GM18861 (cell line): ENCODE results near the gene TNRC18.
"Not testable (repeated sequence)": the region's sequence is repeated elsewhere in the genome, so short reads cannot be mapped to it uniquely, and the experiment has no call there.

Experiments
- ATAC-seq: cut with Tn5 transposase; IDR thresholded peaks from one replicate; pipeline ENCODE4 v1.9.1; 2021; ENCODE audit not compliant: unreplicated experiment

TNRC18 gene

DNA sequence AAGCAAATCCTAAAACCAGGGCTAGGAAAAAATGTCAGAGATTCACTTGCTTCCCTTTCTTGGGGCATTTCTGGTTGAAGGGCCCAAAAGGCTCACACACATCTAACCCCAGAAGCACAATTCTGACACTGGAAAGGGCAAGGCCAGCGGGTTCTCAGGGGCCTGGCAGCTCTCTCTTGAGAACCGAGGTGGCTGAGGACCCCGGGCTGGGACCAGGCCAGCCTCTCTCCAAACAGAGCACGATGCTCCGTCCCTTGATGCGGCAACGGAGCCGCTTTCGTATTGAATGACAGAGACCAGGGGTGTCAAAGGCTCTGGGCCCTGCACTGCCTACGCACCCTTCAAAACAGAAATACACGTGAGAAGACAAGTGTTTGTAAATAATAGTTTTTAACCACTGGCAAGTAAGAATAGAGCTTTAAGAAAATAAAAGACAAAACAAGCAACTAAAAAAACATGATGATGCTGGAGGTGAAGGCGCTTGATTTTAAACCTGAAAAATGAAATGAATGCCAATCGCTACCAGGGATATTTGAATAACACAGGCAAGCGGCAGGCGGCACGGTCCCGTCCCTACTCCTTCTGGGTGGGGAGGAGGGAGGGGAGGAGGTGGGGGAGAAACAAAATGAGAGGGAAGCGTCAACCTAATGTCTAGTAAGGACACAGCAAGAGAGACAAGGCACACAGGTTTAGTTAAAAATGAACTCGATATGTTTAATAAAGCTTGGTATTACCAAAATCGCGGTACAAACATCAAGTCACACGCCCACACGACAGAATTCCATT, 72.8 kb downstream of the TNRC18 start:
- no peak for ATAC-seq

DNA sequence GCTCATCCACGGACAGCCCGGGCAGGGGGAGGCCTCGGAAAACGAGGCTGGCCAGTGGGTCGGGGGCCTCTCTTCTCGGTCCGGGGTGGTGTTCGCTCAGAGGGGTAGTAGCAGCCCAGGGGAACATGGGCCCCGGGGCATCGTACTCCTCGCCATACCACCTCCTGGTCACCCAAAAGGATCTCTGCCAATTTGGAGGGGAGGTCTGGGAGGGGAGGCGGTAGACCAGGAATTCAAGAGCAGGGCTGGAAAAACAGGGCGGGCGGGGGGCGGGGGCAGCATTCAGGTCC, 73.5 kb downstream of the TNRC18 start:
- no peak for ATAC-seq

DNA sequence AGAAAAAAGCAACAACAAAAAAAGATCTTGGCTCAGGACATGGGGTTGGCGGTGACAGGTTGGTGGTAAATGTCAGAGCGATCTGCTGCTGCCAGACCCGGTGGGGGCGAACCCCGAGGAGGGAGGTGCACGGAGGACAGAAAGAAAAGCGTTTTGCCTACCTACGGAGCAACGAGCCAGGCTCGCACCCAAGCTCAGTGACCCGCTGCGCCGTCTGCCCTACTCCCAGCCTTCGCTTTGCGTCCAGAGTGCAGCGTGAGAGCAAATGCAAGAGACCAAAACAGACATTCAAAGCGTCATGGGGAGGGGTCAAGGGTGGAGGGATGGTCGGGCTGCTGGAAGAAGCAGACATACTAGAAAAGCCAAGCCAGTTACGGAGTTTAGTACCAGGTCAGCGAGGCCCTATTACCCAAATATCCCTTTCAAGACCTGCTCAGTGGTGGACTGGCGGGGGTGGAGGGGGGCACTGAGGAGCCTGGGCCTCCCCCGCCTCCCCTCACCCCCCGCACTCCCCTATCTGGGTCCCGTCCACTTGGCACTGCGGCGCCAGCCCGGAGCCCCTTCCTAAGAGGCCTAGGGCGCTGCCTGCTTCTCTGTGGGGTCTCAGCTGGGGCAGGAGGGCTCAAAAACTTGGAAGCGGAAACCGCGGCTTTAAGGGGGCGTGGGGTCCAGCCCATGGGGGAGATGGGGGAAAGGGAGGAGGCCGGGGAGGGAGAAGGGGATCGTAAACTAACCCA, 74.0 kb downstream of the TNRC18 start:
- no peak for ATAC-seq

DNA sequence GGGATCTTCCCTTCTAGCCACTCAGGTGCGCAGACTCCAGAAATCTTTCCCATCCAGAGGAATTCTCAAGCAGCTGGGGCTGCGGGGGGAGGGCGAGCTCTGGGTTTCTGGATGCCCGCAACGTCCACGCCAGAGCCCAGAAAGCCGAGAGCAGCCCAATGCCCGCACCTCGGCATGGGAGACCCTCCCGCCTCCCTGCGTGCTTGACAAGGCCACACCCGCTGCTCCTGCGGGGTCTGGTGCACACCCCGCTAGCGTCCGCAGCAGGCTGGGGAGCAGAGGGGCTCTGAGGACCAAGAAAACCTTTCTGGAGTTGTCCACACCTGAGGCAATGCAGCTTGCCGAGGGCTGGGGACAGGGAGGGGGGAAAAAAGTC, 74.6 kb downstream of the TNRC18 start:
- no peak for ATAC-seq

DNA sequence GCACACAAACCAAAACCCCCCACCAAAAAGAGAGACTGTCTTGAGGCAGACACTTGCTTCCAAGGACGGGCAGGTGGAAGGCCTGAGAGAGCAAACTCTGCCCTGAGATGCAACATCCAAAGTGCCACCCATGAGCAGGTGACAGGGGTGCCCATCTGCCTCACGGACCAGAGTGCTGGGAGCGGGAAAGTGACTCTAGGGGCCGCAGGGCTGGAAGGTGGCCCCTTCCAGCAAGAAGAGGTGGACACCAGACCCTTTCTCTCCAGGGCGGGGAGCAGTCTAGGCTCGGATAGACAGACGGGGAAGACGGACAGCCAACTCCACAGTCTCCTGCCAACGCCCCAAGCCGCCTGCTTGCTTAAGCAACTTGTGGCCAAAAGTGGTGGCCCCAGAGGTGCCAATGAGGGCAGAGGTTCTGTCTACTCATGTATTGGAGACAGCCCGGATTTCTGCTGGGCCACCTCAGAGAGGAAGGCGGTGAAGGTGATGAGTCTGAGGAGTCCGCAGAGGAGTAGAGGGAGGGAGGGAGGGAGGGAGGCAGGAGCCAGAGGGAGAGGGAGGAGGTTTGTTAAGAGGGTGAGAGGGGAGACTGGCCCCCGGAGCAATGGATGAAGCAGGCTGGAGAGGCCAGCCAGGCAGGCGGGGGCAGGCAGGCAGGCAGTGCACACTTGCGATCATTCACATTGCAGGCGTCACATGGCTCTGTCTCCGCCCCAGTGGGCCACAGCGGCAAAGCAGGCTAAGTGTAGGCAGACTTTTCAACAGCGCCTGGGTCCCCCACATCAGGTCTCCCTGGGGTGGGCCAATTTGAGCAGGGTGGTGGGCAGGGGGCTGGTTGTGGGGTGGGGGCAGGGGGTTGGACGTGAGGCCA, 75.3 kb downstream of the TNRC18 start:
- no peak for ATAC-seq

DNA sequence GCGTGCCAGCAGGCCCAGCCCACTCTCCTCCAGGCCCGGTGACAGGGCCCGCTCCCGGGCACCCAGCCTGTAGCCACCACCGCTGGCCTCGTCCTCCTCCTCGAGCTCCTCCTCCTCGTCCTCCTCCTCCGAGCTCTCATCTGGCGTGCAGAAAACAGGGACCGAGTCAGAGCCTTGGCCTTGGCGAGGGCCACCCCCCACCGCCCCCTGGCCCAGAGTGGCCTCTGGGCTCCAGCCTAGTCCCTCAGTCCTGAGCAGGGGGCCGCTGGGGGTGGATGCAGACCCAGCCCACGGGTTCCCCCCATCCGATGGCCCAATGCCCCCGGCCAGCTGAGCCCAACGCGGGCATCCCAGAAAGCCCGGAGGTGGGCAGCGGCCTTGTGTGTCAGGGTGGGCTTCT, 78.0 kb downstream of the TNRC18 start:
- ATAC-seq = no peak

DNA sequence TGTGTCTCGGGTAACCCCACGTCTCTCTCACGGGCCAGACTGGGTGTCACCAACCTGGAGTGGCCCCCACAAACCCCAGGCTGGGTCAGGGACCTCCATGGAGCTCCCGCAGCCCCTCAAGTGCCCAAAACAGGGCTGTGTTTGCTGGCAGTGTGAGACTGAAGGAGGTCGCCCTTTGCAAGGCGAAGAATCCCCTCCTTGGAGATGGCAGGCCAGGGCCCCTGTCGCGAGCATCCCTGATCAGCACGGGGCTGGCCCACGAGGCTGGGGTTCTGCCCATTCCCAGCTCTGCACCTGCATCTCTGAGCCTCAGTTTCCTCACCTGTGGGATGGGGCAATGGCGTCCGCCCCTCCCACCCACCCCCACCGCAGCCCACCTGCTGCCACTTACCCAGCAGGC, 78.5 kb downstream of the TNRC18 start:
- ATAC-seq = no peak

DNA sequence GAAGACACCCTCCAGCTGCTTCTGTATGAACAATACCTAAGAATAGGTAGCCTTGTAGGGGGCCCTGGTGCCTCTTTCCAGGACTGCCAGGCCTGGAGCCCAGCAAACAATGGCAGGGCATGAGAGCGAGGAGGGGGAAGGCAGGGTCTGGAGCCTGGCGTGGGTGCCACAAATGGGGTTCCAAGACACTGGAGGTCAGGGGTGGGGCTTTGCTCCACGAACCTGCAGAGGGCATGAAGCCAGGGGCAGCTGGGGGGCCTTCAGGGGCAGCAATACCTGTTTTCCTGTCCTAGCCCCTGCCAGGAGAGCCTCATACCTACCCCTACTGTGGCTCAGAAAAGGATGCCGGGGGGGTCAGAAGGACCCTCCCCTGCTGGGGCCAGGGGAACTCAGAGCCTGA, 79.3 kb downstream of the TNRC18 start:
- no peak for ATAC-seq

DNA sequence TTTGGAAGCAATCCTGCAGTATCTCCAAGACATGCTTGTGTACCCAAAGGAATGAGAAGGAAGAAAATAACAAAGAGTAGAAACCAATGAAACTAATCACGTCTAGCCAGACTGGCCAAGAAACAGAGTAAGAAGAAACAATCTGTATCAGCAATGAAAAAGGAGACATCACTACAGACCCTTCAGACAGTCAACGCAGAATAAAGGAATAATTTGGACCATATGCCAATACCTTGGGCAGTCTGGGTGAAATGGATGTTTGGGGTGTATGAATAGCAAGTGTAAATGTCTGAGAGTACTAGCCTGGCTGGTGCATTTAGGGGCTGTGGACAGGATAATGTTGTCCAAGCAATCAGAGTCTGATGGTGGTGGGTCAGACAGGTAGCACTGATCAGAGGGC, 79.8 kb downstream of the TNRC18 start:
- no peak for ATAC-seq

DNA sequence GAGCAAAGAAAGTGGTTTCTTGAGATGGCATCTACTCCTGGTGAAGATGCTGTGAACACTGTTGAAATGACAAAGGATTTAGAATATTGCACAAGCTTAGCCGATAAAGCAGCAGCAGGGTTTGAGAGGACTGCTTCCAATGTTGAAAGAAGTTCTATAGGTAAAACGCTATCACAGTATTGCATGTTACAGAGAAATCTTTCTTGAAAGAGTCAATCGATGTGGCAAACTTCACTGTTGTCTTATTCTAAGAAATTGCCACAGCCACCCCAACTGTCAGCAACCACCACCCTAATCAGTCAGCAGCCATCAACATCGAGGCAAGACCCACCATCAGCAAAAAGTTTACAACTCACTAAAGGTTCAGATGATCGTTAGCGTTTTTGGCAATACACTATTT, 81.0 kb downstream of the TNRC18 start:
- ATAC-seq = no peak

DNA sequence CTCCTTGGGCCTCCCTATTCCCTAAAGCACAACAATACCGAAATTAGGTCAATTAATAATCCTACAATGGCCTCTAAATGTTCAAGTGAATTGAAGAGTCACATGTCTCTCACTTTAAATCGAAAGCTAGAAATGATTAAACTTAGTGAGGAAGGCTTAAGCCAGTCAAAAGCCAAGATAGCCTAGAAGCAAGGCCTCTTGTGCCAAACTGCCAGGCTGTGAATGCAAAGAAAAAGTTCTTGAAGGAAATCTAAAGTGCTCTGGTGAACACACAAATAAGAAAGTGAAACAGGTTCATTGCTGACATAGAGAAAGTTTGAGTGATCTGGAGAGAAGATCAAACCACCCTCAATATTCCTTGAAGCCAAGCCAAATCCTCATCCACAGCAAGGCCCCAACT, 83.7 kb downstream of the TNRC18 start:
- no peak for ATAC-seq

DNA sequence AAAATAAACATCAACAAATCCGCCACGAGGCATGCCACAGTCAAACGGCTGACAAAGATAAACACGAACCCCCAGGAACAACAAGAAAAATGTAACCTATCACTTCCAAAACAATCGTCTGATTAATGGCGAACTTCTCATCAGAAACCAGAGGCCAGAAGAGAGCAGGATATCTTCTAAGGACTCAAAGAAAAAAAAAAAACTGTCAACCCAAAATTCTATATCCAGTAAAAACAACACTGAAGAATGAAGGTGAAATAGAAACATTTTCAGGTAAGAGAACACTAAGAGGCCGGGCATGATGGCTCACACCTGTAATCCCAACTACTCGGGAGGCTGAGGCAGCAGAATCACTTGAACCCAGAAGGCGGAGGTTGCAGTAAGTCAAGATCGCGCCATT, 86.6 kb downstream of the TNRC18 start:
- no peak for ATAC-seq

DNA sequence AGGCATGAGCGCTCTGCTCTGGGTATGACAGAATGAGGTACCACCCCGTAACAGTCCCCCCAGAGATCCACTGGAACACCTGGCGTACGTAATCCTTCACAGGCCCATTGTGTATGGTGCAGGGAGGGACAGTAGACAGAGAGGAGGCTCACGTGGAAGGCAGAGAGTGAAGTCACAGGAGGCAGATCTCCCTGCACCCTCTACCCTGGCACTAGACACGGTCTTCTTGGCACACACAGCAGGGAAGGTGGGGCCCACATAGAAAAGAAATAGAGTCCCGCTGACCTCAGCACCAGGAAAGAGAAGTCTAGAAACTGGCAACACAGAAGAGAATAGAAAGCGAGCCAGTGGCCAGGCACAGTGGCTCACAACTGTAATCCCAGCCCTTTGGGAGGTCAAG, 89.0 kb downstream of the TNRC18 start:
- ATAC-seq = no peak

DNA sequence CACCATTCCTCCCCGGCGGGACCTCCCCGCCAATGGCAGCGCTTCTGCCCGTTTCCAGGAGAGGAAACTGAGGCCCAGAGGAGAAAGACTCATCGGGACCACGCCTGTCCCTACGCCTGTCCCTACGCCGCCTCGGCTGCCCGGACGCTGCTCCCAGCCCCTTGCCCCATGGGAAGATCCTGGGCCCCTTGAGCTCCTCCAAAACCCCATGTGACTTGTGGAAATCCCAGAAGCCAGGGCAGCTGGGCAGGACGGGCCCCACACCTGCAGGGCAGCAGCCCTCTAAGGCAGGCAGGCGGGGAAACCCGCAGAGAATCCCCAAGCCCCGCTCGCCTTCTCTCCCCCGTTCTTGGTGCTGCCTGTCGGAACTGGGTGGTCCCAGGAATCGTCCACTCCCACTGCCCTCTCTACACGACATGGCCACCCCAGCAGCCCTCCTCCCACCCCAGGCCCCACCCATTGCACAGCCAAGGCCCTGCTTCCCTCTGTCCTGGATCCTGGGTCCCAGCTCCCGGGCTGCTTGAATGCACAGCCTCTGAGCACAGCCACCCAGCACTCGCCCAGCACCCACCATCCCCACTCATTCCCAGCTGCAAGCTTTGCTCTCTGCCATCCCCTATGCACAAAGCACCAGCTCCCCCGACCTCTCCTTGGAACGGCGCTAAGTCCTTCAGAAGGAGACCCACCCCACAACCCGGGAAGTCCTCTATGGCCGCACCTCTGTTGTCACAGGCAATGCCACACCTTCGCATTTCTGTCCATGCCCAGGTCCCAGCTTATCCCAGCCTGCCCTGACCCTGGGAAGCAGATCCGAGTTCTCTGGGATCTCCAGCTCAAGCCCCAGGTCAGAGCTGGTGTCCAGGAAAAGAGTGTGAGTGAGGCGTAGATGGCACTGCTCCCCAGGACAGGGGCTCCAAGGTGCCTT, 90.3 kb downstream of the TNRC18 start:
- no peak for ATAC-seq

DNA sequence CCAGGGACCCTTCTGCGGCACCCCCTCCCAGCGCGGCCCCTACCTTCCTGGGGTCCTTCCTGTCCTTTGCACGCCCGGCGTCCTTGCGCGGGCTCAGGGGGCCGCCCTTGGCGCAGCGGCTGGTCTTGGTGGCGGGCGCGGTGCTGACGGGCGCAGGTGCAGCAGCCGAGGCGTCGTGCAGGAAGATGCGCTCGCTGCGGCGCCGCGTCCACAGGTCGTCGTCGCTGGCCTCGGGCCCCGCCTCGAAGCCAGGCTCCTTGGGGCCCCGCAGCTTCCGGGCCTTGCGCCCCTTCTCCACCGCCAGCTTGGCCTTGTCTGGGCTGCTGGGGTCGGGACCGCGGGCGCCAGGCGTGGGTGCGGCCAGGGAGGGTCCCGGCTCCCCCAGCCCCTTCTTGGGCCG, 91.1 kb downstream of the TNRC18 start:
- ATAC-seq = no peak

DNA sequence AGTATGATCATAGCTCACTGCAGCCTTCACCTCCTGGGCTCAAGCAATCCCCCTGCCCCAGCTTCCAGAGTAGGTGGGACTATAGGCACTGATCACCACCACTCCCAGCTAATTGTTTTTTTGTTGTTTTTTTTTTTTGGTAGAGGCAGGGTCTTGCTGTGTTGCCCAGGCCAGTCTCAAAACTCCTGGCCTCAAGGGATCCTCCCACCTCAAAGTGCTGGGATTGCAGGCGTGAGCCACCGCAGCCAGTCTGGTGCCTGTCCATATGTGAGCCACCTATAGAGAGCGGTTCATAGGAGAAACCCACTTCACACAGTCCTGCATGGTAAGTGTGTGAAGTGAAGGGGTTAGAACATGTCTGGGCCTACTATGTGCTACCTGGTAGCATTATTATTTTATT, 93.3 kb downstream of the TNRC18 start:
- no peak for ATAC-seq

DNA sequence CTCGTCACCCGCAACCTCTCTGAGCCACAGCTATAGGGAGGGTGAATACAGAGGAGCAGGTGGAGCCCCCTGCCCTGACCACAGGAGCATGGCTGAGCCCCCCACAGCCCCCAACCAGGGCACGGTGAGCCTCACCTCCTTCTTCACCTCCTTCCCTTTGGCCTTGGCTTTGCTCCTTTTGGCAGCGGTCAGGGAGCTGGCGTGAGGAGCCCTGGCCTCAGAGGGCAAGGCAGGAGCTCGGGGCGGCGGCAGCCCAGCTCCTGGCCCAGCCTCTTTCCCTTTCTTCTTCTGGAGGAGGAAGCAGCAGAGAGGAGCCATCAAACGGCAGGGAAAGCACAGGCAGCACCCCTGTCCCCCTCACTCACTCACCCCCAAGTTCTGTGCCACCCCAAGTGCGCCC, 98.7 kb downstream of the TNRC18 start:
- ATAC-seq = no peak

DNA sequence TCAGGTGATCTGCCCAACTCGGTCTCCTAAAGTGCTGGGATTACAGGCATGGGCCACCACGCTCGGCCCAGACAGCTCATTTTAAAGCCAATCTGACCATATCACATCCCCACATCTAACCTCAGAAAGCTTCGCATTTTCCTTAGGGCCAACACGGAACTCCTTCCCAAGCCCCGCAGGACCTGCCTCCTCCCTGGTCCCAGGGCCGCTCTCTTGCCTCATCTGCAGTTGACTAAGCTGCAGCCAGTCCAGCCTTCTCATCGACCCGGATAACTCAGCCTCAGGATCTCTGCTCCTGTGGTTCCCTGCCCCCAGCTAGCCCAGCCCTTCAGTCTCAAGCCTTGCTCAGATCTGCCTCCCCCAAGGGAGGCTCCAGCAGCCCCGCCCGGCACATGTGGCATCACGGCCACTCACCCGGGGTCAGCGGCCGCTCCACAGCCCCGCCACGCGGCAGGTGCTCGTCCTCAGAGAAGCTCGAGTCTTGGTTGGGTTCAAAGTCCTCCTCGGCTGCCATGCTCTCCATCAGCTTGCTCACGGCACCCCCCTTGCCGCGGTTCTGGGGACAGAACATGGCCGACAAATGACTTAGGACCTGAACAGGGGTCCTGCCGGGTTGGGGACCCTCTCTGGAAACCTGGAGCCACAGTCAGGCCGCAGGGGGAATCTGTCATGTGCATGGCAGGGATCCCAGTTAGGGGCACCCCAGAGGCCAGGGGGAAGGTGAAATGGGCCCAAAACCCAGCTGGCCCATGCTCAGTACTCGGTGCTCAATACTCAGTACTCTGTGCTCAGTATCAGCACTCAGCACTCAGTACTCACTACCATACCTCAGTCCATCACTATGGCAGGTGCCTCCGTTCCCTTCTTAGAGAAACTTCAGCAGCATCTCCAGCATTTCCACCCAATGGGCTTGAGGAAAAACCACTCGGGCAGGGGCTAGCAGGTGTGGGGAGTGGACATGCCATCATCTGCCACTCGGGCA, 99.5 kb downstream of the TNRC18 start:
- not testable (repeated sequence) for ATAC-seq

DNA sequence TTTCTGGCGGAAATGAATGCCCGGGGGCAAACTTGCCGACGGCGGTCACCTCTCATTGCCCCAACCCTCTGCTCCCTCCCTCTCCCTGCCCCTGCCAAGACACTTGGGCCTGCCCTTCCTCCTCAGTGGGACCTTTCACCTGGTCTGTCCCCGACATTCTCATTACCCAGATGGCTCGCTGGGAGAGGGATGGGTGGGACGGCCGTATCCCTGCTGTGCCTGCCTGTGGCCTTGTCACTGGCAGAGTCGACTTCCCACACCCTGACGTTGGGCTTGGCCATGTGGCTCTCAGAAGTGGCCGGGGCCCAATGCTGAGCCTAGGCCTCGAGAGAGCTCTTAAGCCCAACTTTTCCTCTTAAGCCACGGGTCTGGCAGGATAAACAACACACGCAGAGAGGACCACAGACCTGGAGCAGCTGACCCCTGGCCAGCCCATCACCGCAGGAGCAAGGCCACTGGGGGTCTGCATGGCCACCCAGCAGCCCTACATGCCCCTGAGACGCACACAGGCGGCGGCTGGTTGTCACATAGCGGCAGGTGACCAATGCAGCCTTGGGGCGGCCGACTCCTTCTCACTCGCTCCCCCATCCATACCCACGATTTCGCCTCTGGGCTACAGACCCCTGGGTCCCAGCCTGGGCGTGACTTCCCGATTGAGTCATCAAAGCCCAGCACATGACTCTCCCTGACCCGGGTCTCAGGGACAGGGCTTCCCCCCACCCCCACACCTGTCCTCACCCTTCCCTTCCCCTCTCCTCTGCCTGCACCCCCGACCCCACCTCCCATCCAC, 100.8 kb downstream of the TNRC18 start:
- no peak for ATAC-seq
